ENCODE results near the gene SNX5. TPM values are rescaled to one million over a fixed set of nuclear protein-coding genes. Genes with fewer than 3 reads are reported as not detected.

The SNX5 gene
- total and polyA plus RNA-seq, 12 donors, result 29.0 to 59.1 (median 47.3) TPM

GRCh38 chr20:17965042-17965697, 3.4 kb downstream of the SNX5 start:
- H3K4me3 ChIP-seq, result peak overlapping the region in 3 of 10 donors; percentile 90 to 96 (median 95)
- H3K36me3 ChIP-seq, result no peaks in the 10 kb centered on the region
- no peaks in the 10 kb centered on the region for H3K27me3 ChIP-seq
- 67 to 70% methylated on average over 9 of the region's 9 CpGs for WGBS, 2 donors
- no peaks in the 10 kb centered on the region for H3K9me3 ChIP-seq
- ATAC-seq (no peak), DNase-seq (no peak)
- peak overlapping the region in 6 of 10 donors; percentile 31 to 99 (median 97) for H3K27ac ChIP-seq
- intact Hi-C loops (cut with DNase I), result loop anchor here in 1 of 10 donors (10.0 kb wide), 1 partner anchor 280 kb away; the partner anchor contains the start of gene RRBP1
- peaks cover 0 to 80% (median 76%) of the 10 kb centered on the region in 9 donors for H3K4me1 ChIP-seq
- TF ChIP-seq CTCF (IDR thresholded peaks at IDR 0.05), result no peak

GRCh38 chr20:17964632-17965031, 4.0 kb downstream of the SNX5 start:
- Histone ChIP-seq H3K4me3 (peak overlapping the region in 1 of 10 donors; percentile 90), H3K27me3 (no peaks in the 10 kb centered on the region), H3K27ac (peak overlapping the region in 3 of 10 donors; percentile 97 to 99 (median 98)), H3K36me3 (no peaks in the 10 kb centered on the region), H3K4me1 (peaks cover 0 to 81% (median 73%) of the 10 kb centered on the region in 9 donors), H3K9me3 (no peaks in the 10 kb centered on the region)
- intact Hi-C loops (cut with DNase I), result loop anchor here in 1 of 10 donors (10.0 kb wide), 1 partner anchor 280 kb away; the partner anchor contains the start of gene RRBP1
- no peak for DNase-seq
- no peak for ATAC-seq
- TF ChIP-seq CTCF (IDR thresholded peaks at IDR 0.05), result no peak
- 76 to 79% methylated on average over 3 of the region's 3 CpGs for WGBS, 2 donors

GRCh38 chr20:17964073-17964472, 4.5 kb downstream of the SNX5 start:
- Histone ChIP-seq H3K9me3 (no peaks in the 10 kb centered on the region), H3K36me3 (no peaks in the 10 kb centered on the region), H3K27me3 (no peaks in the 10 kb centered on the region), H3K27ac (peak overlapping the region in 3 of 10 donors; percentile 2 to 97 (median 61)), H3K4me1 (peaks cover 0 to 87% (median 76%) of the 10 kb centered on the region in 9 donors), H3K4me3 (no peak overlapping the region)
- no peak for TF ChIP-seq CTCF (IDR thresholded peaks at IDR 0.05)
- intact Hi-C loops (cut with DNase I), result loop anchor here in 1 of 10 donors (10.0 kb wide), 1 partner anchor 279 kb away; the partner anchor contains the start of gene RRBP1
- DNase-seq, result no peak
- 40 to 53% methylated on average over 1 of the region's 1 CpG for WGBS, 2 donors
- ATAC-seq, result no peak

GRCh38 chr20:17963114-17963897, 5.3 kb downstream of the SNX5 start:
- intact Hi-C loops (cut with DNase I), result loop anchor here in 1 of 10 donors (10.0 kb wide), 1 partner anchor 279 kb away; the partner anchor contains the start of gene RRBP1

More at GRCh38 chr20:17963114-17963897, 5.3 kb downstream of the SNX5 start:
- no peak for ATAC-seq
- no peak overlapping the region for H3K4me3 ChIP-seq
- H3K4me1 ChIP-seq, result peaks cover 0 to 95% (median 84%) of the 10 kb centered on the region in 9 donors
- no peaks in the 10 kb centered on the region for H3K36me3 ChIP-seq
- H3K27me3 ChIP-seq, result no peaks in the 10 kb centered on the region
- TF ChIP-seq CTCF (IDR thresholded peaks at IDR 0.05), result no peak
- DNase-seq, result no peak
- WGBS, 2 donors, result 87 to 88% methylated on average over 9 of the region's 9 CpGs
- peak overlapping the region in 7 of 10 donors; percentile 1 to 97 (median 61) for H3K27ac ChIP-seq
- no peaks in the 10 kb centered on the region for H3K9me3 ChIP-seq
